SK-N-SH treated with all-trans-retinoic acid at 6 μM for 48 hours (cell line): Measurements from ENCODE around the gene MPLKIP.

Experiments
- ESRRG ChIP-seq: fragments of 250-450 bp; sonication (Bioruptor Pico); IDR thresholded peaks from 2 replicates; pipeline ENCODE4 v1.6.1; 2021; ENCODE audit warnings: mild to moderate bottlenecking
- ISL1 ChIP-seq: fragments of 250-450 bp; sonication (Bioruptor Pico); IDR thresholded peaks from 2 replicates; pipeline ENCODE4 v2.1.2; 2022; ENCODE audit warnings: mild to moderate bottlenecking, moderate library complexity
- OSR1 ChIP-seq: fragments of 250-450 bp; sonication (Bioruptor Pico); IDR thresholded peaks from 2 replicates; pipeline ENCODE4 v1.8.0; 2022; ENCODE audit warnings: moderate library complexity, mild to moderate bottlenecking, inconsistent platforms
- PATZ1 ChIP-seq: fragments of 250-450 bp; sonication (Bioruptor Pico); IDR thresholded peaks from 2 replicates; pipeline ENCODE4 v1.8.0; 2020; ENCODE audit warnings: mild to moderate bottlenecking, moderate library complexity, borderline replicate concordance
- POU6F1 ChIP-seq: fragments of 250-450 bp; sonication (Bioruptor Pico); IDR thresholded peaks from 2 replicates; pipeline ENCODE4 v1.8.0; 2021; ENCODE audit warnings: low read depth, mild to moderate bottlenecking, moderate library complexity, borderline replicate concordance
- SNAI2 ChIP-seq: fragments of 250-450 bp; sonication (Bioruptor Pico); IDR thresholded peaks from 2 replicates; pipeline ENCODE4 v1.5.0; 2020; ENCODE audit warnings: mild to moderate bottlenecking, moderate library complexity
- TSHZ2 ChIP-seq: fragments of 250-450 bp; sonication (Bioruptor Pico); IDR thresholded peaks from 2 replicates; pipeline ENCODE4 v1.5.0; 2020; ENCODE audit warnings: mild to moderate bottlenecking, moderate library complexity
- ZFP30 ChIP-seq: fragments of 450-650 bp; formaldehyde crosslinking; IDR thresholded peaks from 2 replicates; pipeline ENCODE4 v1.5.0; 2022; ENCODE audit warnings: mild to moderate bottlenecking, moderate library complexity

GRCh38 chr7:40099837-40100236 lies 34.6 kb downstream of the MPLKIP start:
- no peak for TF ChIP-seq PATZ1 (CRISPR knock-in tag)
- no peak for TF ChIP-seq TSHZ2
- TF ChIP-seq POU6F1 (CRISPR knock-in tag), result no peak
- TF ChIP-seq ESRRG (CRISPR knock-in tag), result no peak
- no peak for TF ChIP-seq ZFP30 (CRISPR knock-in tag)
- TF ChIP-seq ISL1 (CRISPR knock-in tag), result no peak
- TF ChIP-seq SNAI2 (CRISPR knock-in tag), result no peak
- no peak for TF ChIP-seq OSR1 (CRISPR knock-in tag)
